ENCODE data around the gene SLC16A2. TPM values are rescaled to one million over a fixed set of nuclear protein-coding genes. Genes with fewer than 3 reads are reported as not detected.

Gene SLC16A2
- total and polyA plus RNA-seq, 7 donors, result 0.66 to 6.3 (median 2.1) TPM

GRCh38 chrX:74519870-74520269 is 98.6 kb downstream of the SLC16A2 start:
- Histone ChIP-seq H3K27ac (no peak overlapping the region), H3K27me3 (ENCODE audit: insufficient read depth in 3 of 3, low read length in 2 of 3) (no peaks in the 10 kb centered on the region), H3K36me3 (ENCODE audit: insufficient read depth in 1 of 2, low read depth in 1 of 2) (no peaks in the 10 kb centered on the region), H3K4me1 (no peaks in the 10 kb centered on the region), H3K4me3 (no peak overlapping the region), H3K9me3 (no peaks in the 10 kb centered on the region)
- TF ChIP-seq CTCF (IDR thresholded peaks at IDR 0.05), result no peak
- 78 to 89% (median 87%) methylated on average over 2 of the region's 2 CpGs for WGBS, 3 donors
- no peak for DNase-seq
- intact Hi-C loops (cut with DNase I), result no loop called here
- no peak for ATAC-seq

GRCh38 chrX:74520291-74520690 is 99.0 kb downstream of the SLC16A2 start:
- no peaks in the 10 kb centered on the region for H3K4me1 ChIP-seq
- no peak overlapping the region for H3K27ac ChIP-seq
- DNase-seq (no peak), ATAC-seq (no peak)
- H3K9me3 ChIP-seq, result no peaks in the 10 kb centered on the region
- no peaks in the 10 kb centered on the region for H3K27me3 ChIP-seq (ENCODE audit: insufficient read depth in 3 of 3, low read length in 2 of 3)
- intact Hi-C loops (cut with DNase I), result no loop called here
- H3K36me3 ChIP-seq (ENCODE audit: insufficient read depth in 1 of 2, low read depth in 1 of 2), result no peaks in the 10 kb centered on the region
- TF ChIP-seq CTCF (IDR thresholded peaks at IDR 0.05), result no peak
- 62 to 76% (median 71%) methylated on average over 3 of the region's 3 CpGs for WGBS, 3 donors
- no peak overlapping the region for H3K4me3 ChIP-seq

GRCh38 chrX:74520896-74521295 is 99.6 kb downstream of the SLC16A2 start:
- H3K36me3 ChIP-seq (ENCODE audit: insufficient read depth in 1 of 2, low read depth in 1 of 2), result no peaks in the 10 kb centered on the region
- DNase-seq, result no peak
- WGBS, 3 donors, result 95 to 98% (median 97%) methylated on average over 5 to 8 of the region's 8 CpGs
- intact Hi-C loops (cut with DNase I), result no loop called here
- H3K4me1 ChIP-seq, result no peaks in the 10 kb centered on the region
- no peaks in the 10 kb centered on the region for H3K9me3 ChIP-seq
- H3K27ac ChIP-seq, result no peak overlapping the region
- no peak for ATAC-seq
- no peak overlapping the region for H3K4me3 ChIP-seq
- TF ChIP-seq CTCF (IDR thresholded peaks at IDR 0.05), result no peak
- no peaks in the 10 kb centered on the region for H3K27me3 ChIP-seq (ENCODE audit: insufficient read depth in 3 of 3, low read length in 2 of 3)

- no peak for DNase-seq
- 53 to 68% (median 62%) methylated on average over 7 to 9 of the region's 9 CpGs for WGBS, 3 donors
- no peaks in the 10 kb centered on the region for H3K27me3 ChIP-seq (ENCODE audit: insufficient read depth in 3 of 3, low read length in 2 of 3)
- H3K36me3 ChIP-seq (ENCODE audit: insufficient read depth in 1 of 2, low read depth in 1 of 2), result no peaks in the 10 kb centered on the region
- H3K9me3 ChIP-seq, result no peaks in the 10 kb centered on the region
- ATAC-seq, result no peak
- TF ChIP-seq CTCF (IDR thresholded peaks at IDR 0.05), result no peak
- no peaks in the 10 kb centered on the region for H3K4me1 ChIP-seq
- intact Hi-C loops (cut with DNase I), result no loop called here
- no peak overlapping the region for H3K4me3 ChIP-seq
- no peak overlapping the region for H3K27ac ChIP-seq
These were observed 100.9 kb downstream of the SLC16A2 start for GRCh38 chrX:74521961-74522751.

GRCh38 chrX:74523224-74523623 is 101.9 kb downstream of the SLC16A2 start:
- ATAC-seq (no peak), DNase-seq (no peak)
- intact Hi-C loops (cut with DNase I), result no loop called here
- 75 to 95% (median 89%) methylated on average over 1 of the region's 1 CpG for WGBS, 3 donors
- no peak for TF ChIP-seq CTCF (IDR thresholded peaks at IDR 0.05)
- Histone ChIP-seq H3K4me1 (no peaks in the 10 kb centered on the region), H3K27me3 (ENCODE audit: insufficient read depth in 3 of 3, low read length in 2 of 3) (no peaks in the 10 kb centered on the region), H3K9me3 (no peaks in the 10 kb centered on the region), H3K36me3 (ENCODE audit: insufficient read depth in 1 of 2, low read depth in 1 of 2) (no peaks in the 10 kb centered on the region), H3K27ac (no peak overlapping the region), H3K4me3 (no peak overlapping the region)

All from psoas muscle (tissue), 8 donors.